ENCODE data around the gene MYO16.

GRCh38 chr13:108681986-108682575 lies 52.7 kb downstream of the MYO16 start:
- no peak for TF ChIP-seq CTCF (IDR thresholded peaks at IDR 0.05)
- no peak for TF ChIP-seq POLR2A (IDR thresholded peaks at IDR 0.05)

All from gastroesophageal sphincter (tissue), 3 donors.